H9 (cell line): Measurements from ENCODE around the gene EFCAB11. TPM values are rescaled to one million over a fixed set of nuclear protein-coding genes. Genes with fewer than 3 reads are reported as not detected.

Experiments used
- DNase-seq: peaks from one replicate; pipeline ENCODE4 v3.0.0-alpha.2; 2017
- H2AFZ ChIP-seq: one replicate; pipeline ENCODE4 v1.6.1; 2013; ENCODE audit warnings: mild to moderate bottlenecking, low read length, control low read depth, moderate library complexity
- H2AK5ac ChIP-seq: 2 replicates; pipeline ENCODE4 v1.6.1; 2013; ENCODE audit warnings: low read length, control low read depth, mixed read lengths; ENCODE audit not compliant: insufficient read length
- H2BK120ac ChIP-seq: one replicate; pipeline ENCODE4 v1.6.1; 2013; ENCODE audit warnings: low read depth, mild to moderate bottlenecking, low read length, control low read depth, inconsistent platforms; ENCODE audit not compliant: poor library complexity, severe bottlenecking
- H2BK12ac ChIP-seq: 2 replicates; pipeline ENCODE4 v1.6.1; 2013; ENCODE audit warnings: low read length, control low read depth, mixed read lengths, low read depth; ENCODE audit not compliant: insufficient read length
- H2BK15ac ChIP-seq: 2 replicates; pipeline ENCODE4 v1.6.1; 2013; ENCODE audit warnings: low read depth, low read length, control low read depth
- H2BK20ac ChIP-seq: one replicate; pipeline ENCODE4 v1.6.1; 2013; ENCODE audit warnings: low read depth, mild to moderate bottlenecking, low read length, control low read depth, inconsistent platforms; ENCODE audit not compliant: poor library complexity, severe bottlenecking
- H2BK5ac ChIP-seq: 2 replicates; pipeline ENCODE4 v1.6.1; 2013; ENCODE audit warnings: low read length, control low read depth, mixed read lengths; ENCODE audit not compliant: insufficient read length
- H3K14ac ChIP-seq: 2 replicates; pipeline ENCODE4 v1.6.1; 2013; ENCODE audit warnings: low read length, control low read depth; ENCODE audit not compliant: insufficient read depth
- H3K18ac ChIP-seq: 2 replicates; pipeline ENCODE4 v1.6.1; 2013; ENCODE audit warnings: low read depth, mild to moderate bottlenecking, mixed read lengths, low read length, control low read depth; ENCODE audit not compliant: insufficient read length
- H3K23ac ChIP-seq: 2 replicates; pipeline ENCODE4 v1.6.1; 2013; ENCODE audit warnings: low read length, control low read depth, mixed read lengths, low read depth; ENCODE audit not compliant: insufficient read length
- H3K23me2 ChIP-seq: 2 replicates; pipeline ENCODE4 v1.6.1; 2013; ENCODE audit warnings: low read depth, mild to moderate bottlenecking, mixed read lengths, low read length, control low read depth; ENCODE audit not compliant: insufficient read length, poor library complexity, severe bottlenecking
- H3K27ac ChIP-seq: 2 replicates; pipeline ENCODE4 v1.5.1; 2013; ENCODE audit warnings: low read length, control low read depth, mixed read lengths, low read depth; ENCODE audit not compliant: insufficient read length
- H3K27me3 ChIP-seq: 2 replicates; pipeline ENCODE4 v1.6.1; 2013; ENCODE audit warnings: low read length, control low read depth, inconsistent platforms; ENCODE audit not compliant: insufficient read depth
- H3K4ac ChIP-seq: 2 replicates; pipeline ENCODE4 v1.6.1; 2013; ENCODE audit warnings: low read depth, mild to moderate bottlenecking, control low read depth, inconsistent platforms, low read length, moderate library complexity
- H3K4me1 ChIP-seq: 2 replicates; pipeline ENCODE4 v1.6.1; 2013; ENCODE audit warnings: low read length, control low read depth, inconsistent platforms; ENCODE audit not compliant: insufficient read depth
- H3K4me2 ChIP-seq: 2 replicates; pipeline ENCODE4 v1.6.1; 2013; ENCODE audit warnings: low read length, control low read depth, mixed read lengths; ENCODE audit not compliant: insufficient read length, insufficient read depth
- H3K56ac ChIP-seq: 2 replicates; pipeline ENCODE4 v1.6.1; 2013; ENCODE audit warnings: low read depth, mild to moderate bottlenecking, mixed read lengths, low read length, control low read depth; ENCODE audit not compliant: insufficient read length
- H3K79me1 ChIP-seq: 2 replicates; pipeline ENCODE4 v1.6.1; 2013; ENCODE audit warnings: low read depth, mild to moderate bottlenecking, moderate library complexity, low read length, control low read depth, inconsistent platforms; ENCODE audit not compliant: insufficient read depth, poor library complexity, severe bottlenecking
- H3K79me2 ChIP-seq: 2 replicates; pipeline ENCODE4 v1.6.1; 2013; ENCODE audit warnings: low read length, control low read depth, inconsistent platforms; ENCODE audit not compliant: insufficient read depth
- H3K9ac ChIP-seq: 2 replicates; pipeline ENCODE4 v1.6.1; 2013; ENCODE audit warnings: low read length, control low read depth, mixed read lengths; ENCODE audit not compliant: insufficient read length; ENCODE audit errors: extremely low read depth
- H3K9me3 ChIP-seq: one replicate; pipeline ENCODE4 v1.6.1; 2013; ENCODE audit warnings: low read depth, low read length, inconsistent platforms; ENCODE audit not compliant: control insufficient read depth
- H3T11ph ChIP-seq: one replicate; pipeline ENCODE4 v1.6.1; 2013; ENCODE audit warnings: mild to moderate bottlenecking, low read length, control low read depth, inconsistent platforms
- H4K20me1 ChIP-seq: one replicate; pipeline ENCODE4 v1.6.1; 2013; ENCODE audit not compliant: control insufficient read depth, insufficient read length, insufficient read depth
- H4K5ac ChIP-seq: 2 replicates; pipeline ENCODE4 v1.6.1; 2013; ENCODE audit warnings: low read depth, mild to moderate bottlenecking, mixed read lengths, low read length, control low read depth; ENCODE audit not compliant: insufficient read length
- H4K8ac ChIP-seq: replicated peaks from 2 replicates; pipeline ENCODE4 v1.6.1; 2013; ENCODE audit warnings: low read length, control low read depth, mixed read lengths, low read depth; ENCODE audit not compliant: insufficient read length
- H4K91ac ChIP-seq: 2 replicates; pipeline ENCODE4 v1.6.1; 2013; ENCODE audit warnings: low read depth, mild to moderate bottlenecking, moderate library complexity, mixed read lengths, low read length, control low read depth; ENCODE audit not compliant: insufficient read length
- H3K27ac Mint-ChIP-seq, 3 experiments: 2 replicates in 2 of 3; 3 replicates in 1 of 3; pipeline ENCODE4 v1.8.0; 2020 to 2021; ENCODE audit warnings: mixed read lengths in 3 of 3, mild to moderate bottlenecking in 1 of 3, moderate library complexity in 1 of 3
- H3K27me3 Mint-ChIP-seq: 2 replicates; pipeline ENCODE4 v1.8.0; 2021; ENCODE audit warnings: low read depth, mild to moderate bottlenecking, moderate library complexity, mixed read lengths
- H3K36me3 Mint-ChIP-seq, 3 experiments: 2 replicates in 2 of 3; 3 replicates in 1 of 3; pipeline ENCODE4 v1.8.0; 2020 to 2021; ENCODE audit warnings: low read depth in 3 of 3, mixed read lengths in 3 of 3; ENCODE audit not compliant: insufficient read depth in 1 of 3
- H3K4me1 Mint-ChIP-seq, 2 experiments: 2 replicates each; pipeline ENCODE4 v1.8.0; 2020; ENCODE audit warnings: mixed read lengths in 2 of 2
- H3K4me3 Mint-ChIP-seq, 2 experiments: 2 replicates in 1 of 2; 3 replicates in 1 of 2; pipeline ENCODE4 v1.8.0; 2020 to 2021; ENCODE audit warnings: mild to moderate bottlenecking in 2 of 2, mixed read lengths in 2 of 2, moderate library complexity in 1 of 2
- H3K9me3 Mint-ChIP-seq, 2 experiments: 2 replicates in 1 of 2; 3 replicates in 1 of 2; pipeline ENCODE4 v1.8.0; 2020; ENCODE audit warnings: mild to moderate bottlenecking in 2 of 2, mixed read lengths in 2 of 2, moderate library complexity in 1 of 2
- WGBS: extraction: QIAGEN DNeasy Blood & Tissue Kit; methylation state at CpG from one replicate; pipeline ENCODE4 v1.1.7; 2013; ENCODE audit warnings: missing lambda C conversion rate, low lambda C conversion rate, mixed read lengths; ENCODE audit not compliant: insufficient read length; ENCODE audit errors: extremely low coverage; 5-methylcytosine and 5-hydroxymethylcytosine counted together
- total RNA-seq: library from RNA; stranded (reverse); gene quantifications from 2 replicates; pipeline ENCODE4 v1.2.1, GENCODE V29; 2021
- TF ChIP-seq, protein P1 (sequence below): fragments of 200-600 bp; sonication (generic); conservative IDR thresholded peaks from 3 replicates; pipeline ENCODE4 v1.8.0; 2021; ENCODE audit warnings: antibody characterized with exemption, mild to moderate bottlenecking

EFCAB11 gene
- total RNA-seq, 1 experiment from 2014 or later = 17.4 TPM

DNA sequence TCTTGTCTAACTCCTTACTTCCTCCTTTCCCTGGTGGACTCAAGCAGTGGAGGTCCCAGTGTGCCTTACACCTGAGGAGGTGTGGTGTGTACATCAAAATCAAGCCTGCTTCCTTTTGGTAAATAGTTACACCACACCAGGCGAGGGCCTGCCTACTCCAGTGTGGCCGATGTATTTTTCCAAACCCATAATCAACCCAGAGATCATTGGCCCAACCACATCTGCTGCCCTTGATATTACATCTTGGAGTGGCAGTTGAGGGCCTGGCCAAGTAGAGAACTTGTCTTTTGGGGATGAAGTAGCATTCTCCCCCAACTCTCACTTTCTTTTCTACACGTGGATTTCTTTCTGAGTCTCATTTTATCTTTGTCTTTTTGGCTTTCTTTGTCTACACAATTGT, 187.4 kb downstream of the EFCAB11 start:
- Histone ChIP-seq H4K91ac (no peak overlapping the region), H3K27ac (no peak overlapping the region), H4K20me1 (no peaks in the 10 kb centered on the region)

More for the DNA sequence above, 187.4 kb downstream of the EFCAB11 start:
- no peak for DNase-seq
- Histone ChIP-seq H2BK12ac (no peak overlapping the region), H3K4me1 (peaks cover 4% of the 10 kb centered on the region; the same call in 1 of the 2 replicates), H3K79me2 (no peaks in the 10 kb centered on the region), H3K18ac (no peak overlapping the region), H3T11ph (no peak overlapping the region), H3K9ac (no peak overlapping the region), H2AFZ (no peak overlapping the region), H4K8ac (no peak overlapping the region), H3K4ac (no peak overlapping the region), H2BK20ac (no peak overlapping the region), H2BK15ac (no peak overlapping the region), H2AK5ac (no peak overlapping the region), H4K5ac (no peak overlapping the region), H2BK5ac (no peak overlapping the region), H3K56ac (no peak overlapping the region), H3K23me2 (no peaks in the 10 kb centered on the region), H3K9me3 (no peaks in the 10 kb centered on the region), H3K27me3 (no peaks in the 10 kb centered on the region), H3K4me2 (no peak overlapping the region), H3K23ac (no peak overlapping the region), H2BK120ac (no peak overlapping the region), H3K14ac (no peak overlapping the region), H3K79me1 (no peaks in the 10 kb centered on the region)
- no CpG with 5 or more reads among the region's 3 CpGs for WGBS
- no peak overlapping the region for H3K4me3 Mint-ChIP-seq
- peaks cover 2% of the 10 kb centered on the region; the same call in 1 of the 2 replicates for H3K27me3 Mint-ChIP-seq
- H3K27ac Mint-ChIP-seq = peak overlapping the region in 1 of 3 experiments; percentile 46; a peak in 2 of 7 replicates
- peaks cover 17 to 23% of the 10 kb centered on the region in 2 experiments for H3K4me1 Mint-ChIP-seq
- peaks cover 0 to 5% (median 0%) of the 10 kb centered on the region in 3 experiments; a peak in 1 of 7 replicates for H3K36me3 Mint-ChIP-seq
- no peaks in the 10 kb centered on the region; a peak in 2 of 5 replicates for H3K9me3 Mint-ChIP-seq
- TF ChIP-seq, protein P1, sequence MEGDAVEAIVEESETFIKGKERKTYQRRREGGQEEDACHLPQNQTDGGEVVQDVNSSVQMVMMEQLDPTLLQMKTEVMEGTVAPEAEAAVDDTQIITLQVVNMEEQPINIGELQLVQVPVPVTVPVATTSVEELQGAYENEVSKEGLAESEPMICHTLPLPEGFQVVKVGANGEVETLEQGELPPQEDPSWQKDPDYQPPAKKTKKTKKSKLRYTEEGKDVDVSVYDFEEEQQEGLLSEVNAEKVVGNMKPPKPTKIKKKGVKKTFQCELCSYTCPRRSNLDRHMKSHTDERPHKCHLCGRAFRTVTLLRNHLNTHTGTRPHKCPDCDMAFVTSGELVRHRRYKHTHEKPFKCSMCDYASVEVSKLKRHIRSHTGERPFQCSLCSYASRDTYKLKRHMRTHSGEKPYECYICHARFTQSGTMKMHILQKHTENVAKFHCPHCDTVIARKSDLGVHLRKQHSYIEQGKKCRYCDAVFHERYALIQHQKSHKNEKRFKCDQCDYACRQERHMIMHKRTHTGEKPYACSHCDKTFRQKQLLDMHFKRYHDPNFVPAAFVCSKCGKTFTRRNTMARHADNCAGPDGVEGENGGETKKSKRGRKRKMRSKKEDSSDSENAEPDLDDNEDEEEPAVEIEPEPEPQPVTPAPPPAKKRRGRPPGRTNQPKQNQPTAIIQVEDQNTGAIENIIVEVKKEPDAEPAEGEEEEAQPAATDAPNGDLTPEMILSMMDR = no peak
